ENCODE results near the gene HNRNPF.

Gene HNRNPF

GRCh38 chr10:43404704-43405084 is 4.3 kb downstream of the HNRNPF start:
- TF ChIP-seq CSDC2 (CRISPR knock-in tag; IDR thresholded peaks at IDR 0.05) (no peak), BACH2 (CRISPR knock-in tag; IDR thresholded peaks at IDR 0.05; ENCODE audit: borderline replicate concordance) (no peak), POU6F1 (CRISPR knock-in tag; IDR thresholded peaks at IDR 0.05; ENCODE audit: borderline replicate concordance, low read depth) (no peak), ZNF565 (CRISPR knock-in tag; conservative IDR thresholded peaks at IDR 0.05; ENCODE audit: low read depth) (no peak), ZC3H10 (CRISPR knock-in tag; IDR thresholded peaks at IDR 0.05) (no peak), OSR1 (CRISPR knock-in tag; IDR thresholded peaks at IDR 0.05) (no peak), ZFP3 (CRISPR knock-in tag; IDR thresholded peaks at IDR 0.05) (no peak), ISL1 (CRISPR knock-in tag; IDR thresholded peaks at IDR 0.05) (no peak), ZNF8 (CRISPR knock-in tag; IDR thresholded peaks at IDR 0.05) (no peak), GLIS3 (CRISPR knock-in tag; IDR thresholded peaks at IDR 0.05) (no peak), ARNTL (CRISPR knock-in tag; IDR thresholded peaks at IDR 0.05; ENCODE audit: borderline replicate concordance, low read depth) (no peak)
- TF ChIP-seq, protein P1, sequence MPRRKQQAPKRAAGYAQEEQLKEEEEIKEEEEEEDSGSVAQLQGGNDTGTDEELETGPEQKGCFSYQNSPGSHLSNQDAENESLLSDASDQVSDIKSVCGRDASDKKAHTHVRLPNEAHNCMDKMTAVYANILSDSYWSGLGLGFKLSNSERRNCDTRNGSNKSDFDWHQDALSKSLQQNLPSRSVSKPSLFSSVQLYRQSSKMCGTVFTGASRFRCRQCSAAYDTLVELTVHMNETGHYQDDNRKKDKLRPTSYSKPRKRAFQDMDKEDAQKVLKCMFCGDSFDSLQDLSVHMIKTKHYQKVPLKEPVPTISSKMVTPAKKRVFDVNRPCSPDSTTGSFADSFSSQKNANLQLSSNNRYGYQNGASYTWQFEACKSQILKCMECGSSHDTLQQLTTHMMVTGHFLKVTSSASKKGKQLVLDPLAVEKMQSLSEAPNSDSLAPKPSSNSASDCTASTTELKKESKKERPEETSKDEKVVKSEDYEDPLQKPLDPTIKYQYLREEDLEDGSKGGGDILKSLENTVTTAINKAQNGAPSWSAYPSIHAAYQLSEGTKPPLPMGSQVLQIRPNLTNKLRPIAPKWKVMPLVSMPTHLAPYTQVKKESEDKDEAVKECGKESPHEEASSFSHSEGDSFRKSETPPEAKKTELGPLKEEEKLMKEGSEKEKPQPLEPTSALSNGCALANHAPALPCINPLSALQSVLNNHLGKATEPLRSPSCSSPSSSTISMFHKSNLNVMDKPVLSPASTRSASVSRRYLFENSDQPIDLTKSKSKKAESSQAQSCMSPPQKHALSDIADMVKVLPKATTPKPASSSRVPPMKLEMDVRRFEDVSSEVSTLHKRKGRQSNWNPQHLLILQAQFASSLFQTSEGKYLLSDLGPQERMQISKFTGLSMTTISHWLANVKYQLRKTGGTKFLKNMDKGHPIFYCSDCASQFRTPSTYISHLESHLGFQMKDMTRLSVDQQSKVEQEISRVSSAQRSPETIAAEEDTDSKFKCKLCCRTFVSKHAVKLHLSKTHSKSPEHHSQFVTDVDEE (CRISPR knock-in tag; IDR thresholded peaks at IDR 0.05), result no peak
- TF ChIP-seq, protein P2, sequence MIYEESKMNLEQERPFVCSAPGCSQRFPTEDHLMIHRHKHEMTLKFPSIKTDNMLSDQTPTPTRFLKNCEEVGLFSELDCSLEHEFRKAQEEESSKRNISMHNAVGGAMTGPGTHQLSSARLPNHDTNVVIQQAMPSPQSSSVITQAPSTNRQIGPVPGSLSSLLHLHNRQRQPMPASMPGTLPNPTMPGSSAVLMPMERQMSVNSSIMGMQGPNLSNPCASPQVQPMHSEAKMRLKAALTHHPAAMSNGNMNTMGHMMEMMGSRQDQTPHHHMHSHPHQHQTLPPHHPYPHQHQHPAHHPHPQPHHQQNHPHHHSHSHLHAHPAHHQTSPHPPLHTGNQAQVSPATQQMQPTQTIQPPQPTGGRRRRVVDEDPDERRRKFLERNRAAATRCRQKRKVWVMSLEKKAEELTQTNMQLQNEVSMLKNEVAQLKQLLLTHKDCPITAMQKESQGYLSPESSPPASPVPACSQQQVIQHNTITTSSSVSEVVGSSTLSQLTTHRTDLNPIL (CRISPR knock-in tag; IDR thresholded peaks at IDR 0.05; ENCODE audit: low read depth), result no peak
- TF ChIP-seq, protein P3, sequence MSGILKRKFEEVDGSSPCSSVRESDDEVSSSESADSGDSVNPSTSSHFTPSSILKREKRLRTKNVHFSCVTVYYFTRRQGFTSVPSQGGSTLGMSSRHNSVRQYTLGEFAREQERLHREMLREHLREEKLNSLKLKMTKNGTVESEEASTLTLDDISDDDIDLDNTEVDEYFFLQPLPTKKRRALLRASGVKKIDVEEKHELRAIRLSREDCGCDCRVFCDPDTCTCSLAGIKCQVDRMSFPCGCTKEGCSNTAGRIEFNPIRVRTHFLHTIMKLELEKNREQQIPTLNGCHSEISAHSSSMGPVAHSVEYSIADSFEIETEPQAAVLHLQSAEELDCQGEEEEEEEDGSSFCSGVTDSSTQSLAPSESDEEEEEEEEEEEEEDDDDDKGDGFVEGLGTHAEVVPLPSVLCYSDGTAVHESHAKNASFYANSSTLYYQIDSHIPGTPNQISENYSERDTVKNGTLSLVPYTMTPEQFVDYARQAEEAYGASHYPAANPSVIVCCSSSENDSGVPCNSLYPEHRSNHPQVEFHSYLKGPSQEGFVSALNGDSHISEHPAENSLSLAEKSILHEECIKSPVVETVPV (CRISPR knock-in tag; IDR thresholded peaks at IDR 0.05), result no peak
- ATAC-seq, result no peak

DNA sequence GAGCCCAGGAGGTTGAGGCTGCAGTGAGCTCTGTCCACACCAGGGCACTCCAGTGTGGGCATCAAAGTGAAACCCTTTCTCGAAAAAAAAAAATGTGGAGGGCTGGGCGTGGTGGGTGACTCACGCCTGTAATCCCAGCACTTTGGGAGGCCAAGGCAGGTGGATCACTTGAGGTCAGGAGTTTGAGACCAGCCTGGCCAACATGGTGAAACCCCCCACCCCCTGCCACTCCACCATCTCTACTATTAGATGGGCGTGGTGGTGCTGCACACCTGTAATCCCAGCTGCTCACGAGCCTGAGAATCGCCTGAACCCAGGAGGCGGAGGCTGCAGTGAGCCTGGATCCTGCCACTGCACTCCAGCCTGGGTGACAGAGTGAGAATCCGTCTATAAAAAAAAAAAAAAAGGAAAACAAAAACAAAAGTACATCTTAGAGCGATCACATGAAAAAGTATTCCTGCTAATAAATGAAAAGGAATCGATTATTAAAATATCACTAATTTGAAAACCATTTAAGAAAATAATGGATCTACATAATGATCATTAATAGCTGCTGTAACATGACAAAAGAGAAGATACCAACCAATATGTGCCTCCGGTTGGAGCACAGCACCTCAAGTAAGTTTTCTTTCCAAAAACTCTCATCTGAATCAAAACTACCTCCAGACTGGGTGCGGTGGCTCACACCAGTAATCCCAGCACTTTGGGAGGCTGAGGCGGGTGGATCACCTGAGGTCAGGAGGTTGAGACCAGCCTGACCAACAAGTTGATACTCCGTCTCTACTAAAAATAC is 4.9 kb downstream of the HNRNPF start:
- ATAC-seq, result no peak
- TF ChIP-seq ESRRG (CRISPR knock-in tag; IDR thresholded peaks at IDR 0.05) (no peak), SNAI2 (CRISPR knock-in tag; IDR thresholded peaks at IDR 0.05) (no peak), RARB (CRISPR knock-in tag; IDR thresholded peaks at IDR 0.05) (no peak), CSDC2 (CRISPR knock-in tag; IDR thresholded peaks at IDR 0.05) (no peak), TCF4 (CRISPR knock-in tag; IDR thresholded peaks at IDR 0.05; ENCODE audit: borderline replicate concordance) (no peak), ZC3H10 (CRISPR knock-in tag; IDR thresholded peaks at IDR 0.05) (no peak), POU6F1 (CRISPR knock-in tag; IDR thresholded peaks at IDR 0.05; ENCODE audit: borderline replicate concordance, low read depth) (no peak), PPARA (CRISPR knock-in tag; IDR thresholded peaks at IDR 0.05; ENCODE audit: borderline replicate concordance) (no peak), ZNF70 (CRISPR knock-in tag; IDR thresholded peaks at IDR 0.05) (no peak), ZFP30 (CRISPR knock-in tag; IDR thresholded peaks at IDR 0.05) (no peak), ZFP3 (CRISPR knock-in tag; IDR thresholded peaks at IDR 0.05) (no peak), BACH2 (CRISPR knock-in tag; IDR thresholded peaks at IDR 0.05; ENCODE audit: borderline replicate concordance) (no peak), ZNF565 (CRISPR knock-in tag; conservative IDR thresholded peaks at IDR 0.05; ENCODE audit: low read depth) (no peak), GLIS3 (CRISPR knock-in tag; IDR thresholded peaks at IDR 0.05) (no peak), ARNTL (CRISPR knock-in tag; IDR thresholded peaks at IDR 0.05; ENCODE audit: borderline replicate concordance, low read depth) (no peak)
- TF ChIP-seq, protein P4, sequence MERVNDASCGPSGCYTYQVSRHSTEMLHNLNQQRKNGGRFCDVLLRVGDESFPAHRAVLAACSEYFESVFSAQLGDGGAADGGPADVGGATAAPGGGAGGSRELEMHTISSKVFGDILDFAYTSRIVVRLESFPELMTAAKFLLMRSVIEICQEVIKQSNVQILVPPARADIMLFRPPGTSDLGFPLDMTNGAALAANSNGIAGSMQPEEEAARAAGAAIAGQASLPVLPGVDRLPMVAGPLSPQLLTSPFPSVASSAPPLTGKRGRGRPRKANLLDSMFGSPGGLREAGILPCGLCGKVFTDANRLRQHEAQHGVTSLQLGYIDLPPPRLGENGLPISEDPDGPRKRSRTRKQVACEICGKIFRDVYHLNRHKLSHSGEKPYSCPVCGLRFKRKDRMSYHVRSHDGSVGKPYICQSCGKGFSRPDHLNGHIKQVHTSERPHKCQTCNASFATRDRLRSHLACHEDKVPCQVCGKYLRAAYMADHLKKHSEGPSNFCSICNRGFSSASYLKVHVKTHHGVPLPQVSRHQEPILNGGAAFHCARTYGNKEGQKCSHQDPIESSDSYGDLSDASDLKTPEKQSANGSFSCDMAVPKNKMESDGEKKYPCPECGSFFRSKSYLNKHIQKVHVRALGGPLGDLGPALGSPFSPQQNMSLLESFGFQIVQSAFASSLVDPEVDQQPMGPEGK (CRISPR knock-in tag; IDR thresholded peaks at IDR 0.05; ENCODE audit: borderline replicate concordance), result no peak
- TF ChIP-seq, protein P2 (CRISPR knock-in tag; IDR thresholded peaks at IDR 0.05; ENCODE audit: low read depth), result no peak
- TF ChIP-seq, protein P1 (CRISPR knock-in tag; IDR thresholded peaks at IDR 0.05), result no peak
